DOHH2 (cell line): ENCODE measurements around the gene CSNK2A2.

ENCODE experiments used
- H3F3A ChIP-seq: fragments of 200-600 bp; sonication (generic), shearing (Covaris generic); 2 replicates; pipeline ENCODE4 v1.6.0; 2016; ENCODE audit warnings: antibody characterized with exemption, mild to moderate bottlenecking; ENCODE audit not compliant: control insufficient read depth, insufficient read depth
- H3K27ac ChIP-seq: fragments of 200-600 bp; sonication (generic); 2 replicates; pipeline ENCODE4 v1.5.1; 2014; ENCODE audit warnings: low read depth, mild to moderate bottlenecking, low read length, moderate library complexity
- H3K27me3 ChIP-seq: fragments of 200-600 bp; sonication (generic); 2 replicates; pipeline ENCODE4 v1.6.1; 2014; ENCODE audit warnings: mild to moderate bottlenecking, low read length, mixed read lengths; ENCODE audit not compliant: control insufficient read depth
- H3K36me3 ChIP-seq: fragments of 200-600 bp; sonication (generic); 2 replicates; pipeline ENCODE4 v1.6.1; 2014; ENCODE audit warnings: mild to moderate bottlenecking, low read length, moderate library complexity, mixed read lengths; ENCODE audit not compliant: control insufficient read depth
- H3K4me1 ChIP-seq: fragments of 200-600 bp; sonication (generic); 2 replicates; pipeline ENCODE4 v1.6.1; 2014; ENCODE audit warnings: mild to moderate bottlenecking, low read length, mixed read lengths; ENCODE audit not compliant: control insufficient read depth
- H3K4me2 ChIP-seq: fragments of 200-600 bp; sonication (generic); 2 replicates; pipeline ENCODE4 v1.6.0; 2014; ENCODE audit warnings: mild to moderate bottlenecking, low read length, moderate library complexity
- H3K4me3 ChIP-seq: fragments of 200-600 bp; sonication (generic); 2 replicates; pipeline ENCODE4 v1.5.1; 2014; ENCODE audit warnings: mild to moderate bottlenecking, low read length, mixed read lengths
- H3K79me2 ChIP-seq: fragments of 200-600 bp; sonication (generic); 2 replicates; pipeline ENCODE4 v1.6.1; 2014; ENCODE audit warnings: mild to moderate bottlenecking, low read length, mixed read lengths; ENCODE audit not compliant: control insufficient read depth
- H3K9me2 ChIP-seq: fragments of 200-600 bp; sonication (generic); replicated peaks from 2 replicates; pipeline ENCODE4 v1.6.1; 2014; ENCODE audit warnings: mild to moderate bottlenecking, low read length, mixed read lengths; ENCODE audit not compliant: control insufficient read depth
- H3K9me3 ChIP-seq: fragments of 200-600 bp; sonication (generic); 2 replicates; pipeline ENCODE4 v1.6.1; 2014; ENCODE audit warnings: antibody characterized with exemption, low read length, mixed read lengths; ENCODE audit not compliant: control insufficient read depth, insufficient read depth
- H4K20me1 ChIP-seq: fragments of 200-600 bp; sonication (generic); 2 replicates; pipeline ENCODE4 v1.6.0; 2014; ENCODE audit warnings: low read depth, mild to moderate bottlenecking, antibody characterized with exemption, low read length, moderate library complexity; ENCODE audit not compliant: control insufficient read depth, insufficient read depth
- CTCF ChIP-seq: fragments of 200-600 bp; sonication (generic); IDR thresholded peaks from one replicate; pipeline ENCODE4 v1.5.1; 2014; ENCODE audit warnings: antibody characterized with exemption, mild to moderate bottlenecking, low read depth, low read length; ENCODE audit not compliant: poor library complexity, severe bottlenecking
- EZH2phosphoT487 ChIP-seq: fragments of 200-600 bp; sonication (generic); IDR thresholded peaks from 2 replicates; pipeline ENCODE4 v1.6.1; 2017; ENCODE audit warnings: borderline replicate concordance, mild to moderate bottlenecking, antibody characterized with exemption, low read length, moderate library complexity, mixed read lengths

CSNK2A2 gene

DNA sequence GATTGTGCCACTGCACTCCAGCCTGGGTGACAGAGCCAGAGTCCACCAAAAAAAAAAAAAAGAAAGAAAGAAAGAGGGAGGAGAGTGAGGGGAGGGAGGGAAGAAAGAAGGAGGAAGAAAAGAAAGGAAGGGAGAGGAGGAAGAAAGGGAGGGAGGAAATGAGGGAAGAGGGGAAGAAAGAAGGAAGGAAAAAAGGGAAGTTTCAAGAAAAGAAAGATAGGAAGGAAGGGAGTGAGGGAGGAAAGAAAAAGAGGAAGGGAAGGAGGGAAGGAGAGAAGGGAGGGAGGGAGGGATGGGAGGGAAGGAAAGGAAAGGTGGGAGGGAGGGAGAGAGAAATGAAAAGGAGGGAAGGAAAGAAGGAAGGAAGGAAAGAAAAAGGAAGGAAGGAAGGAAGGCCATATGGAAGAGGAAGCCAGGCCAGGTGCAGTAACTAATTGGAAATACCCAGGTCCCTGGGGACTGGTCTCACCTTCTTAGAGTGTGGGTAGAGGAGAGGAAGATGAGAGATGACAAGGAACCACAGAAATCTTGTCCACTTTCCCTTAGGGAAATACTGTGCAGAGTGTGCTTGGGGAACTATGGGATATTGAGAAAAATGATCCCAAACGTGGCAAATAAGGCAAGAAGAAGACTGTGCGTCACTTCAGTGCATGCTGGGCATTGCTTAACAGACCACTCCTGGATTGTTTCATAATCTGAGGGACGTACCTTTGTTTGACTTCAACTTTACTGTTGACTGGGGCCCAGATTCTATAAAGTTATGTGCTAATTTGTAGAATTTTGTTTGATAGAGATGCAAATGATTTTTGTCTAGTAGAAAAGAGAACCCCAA lies 15.1 kb upstream of the CSNK2A2 start:
- Histone ChIP-seq H3K36me3 (no peaks in the 10 kb centered on the region), H4K20me1 (no peaks in the 10 kb centered on the region), H3K4me2 (no peak overlapping the region), H3K27ac (no peak overlapping the region), H3K27me3 (peaks cover 35% of the 10 kb centered on the region), H3K9me2 (no peaks in the 10 kb centered on the region), H3F3A (no peaks in the 10 kb centered on the region), H3K4me3 (no peak overlapping the region), H3K4me1 (peaks cover 3% of the 10 kb centered on the region; the same call in 1 of the 2 replicates), H3K79me2 (no peaks in the 10 kb centered on the region), H3K9me3 (no peaks in the 10 kb centered on the region)
- TF ChIP-seq CTCF (no peak), EZH2phosphoT487 (no peak)

GRCh38 chr16:58211846-58212245 lies 13.9 kb upstream of the CSNK2A2 start:
- Histone ChIP-seq H3K36me3 (no peaks in the 10 kb centered on the region), H3K27ac (no peak overlapping the region), H3K4me2 (no peak overlapping the region), H3K79me2 (no peaks in the 10 kb centered on the region), H3K27me3 (peaks cover 34% of the 10 kb centered on the region), H3F3A (no peaks in the 10 kb centered on the region), H3K4me1 (peaks cover 3% of the 10 kb centered on the region; the same call in 1 of the 2 replicates), H3K9me2 (no peaks in the 10 kb centered on the region), H3K9me3 (no peaks in the 10 kb centered on the region), H4K20me1 (no peaks in the 10 kb centered on the region), H3K4me3 (no peak overlapping the region)
- no peak for TF ChIP-seq EZH2phosphoT487
- no peak for TF ChIP-seq CTCF

GRCh38 chr16:58211245-58211644 lies 13.3 kb upstream of the CSNK2A2 start:
- Histone ChIP-seq H3K4me2 (no peak overlapping the region), H3F3A (no peaks in the 10 kb centered on the region), H3K27ac (no peak overlapping the region), H3K4me3 (no peak overlapping the region), H3K36me3 (no peaks in the 10 kb centered on the region), H3K9me2 (no peaks in the 10 kb centered on the region), H3K4me1 (peaks cover 3% of the 10 kb centered on the region; the same call in 1 of the 2 replicates), H3K9me3 (no peaks in the 10 kb centered on the region), H3K79me2 (no peaks in the 10 kb centered on the region), H3K27me3 (peaks cover 29% of the 10 kb centered on the region), H4K20me1 (no peaks in the 10 kb centered on the region)
- TF ChIP-seq EZH2phosphoT487 (no peak), CTCF (no peak)
